Measurements from ENCODE around the gene TNNT3. TPM values are rescaled to one million over a fixed set of nuclear protein-coding genes. Genes with fewer than 3 reads are reported as not detected.
"Not testable (repeated sequence)": the region's sequence is repeated elsewhere in the genome, so short reads cannot be mapped to it uniquely, and the experiment has no call there.

The TNNT3 gene
- polyA plus RNA-seq, 2 of the 4 experiments (the other 2 are of a cell fraction): not detected

- TF ChIP-seq HDAC2 (IDR thresholded peaks at IDR 0.05) (no peak), FOSB (CRISPR knock-in tag; IDR thresholded peaks at IDR 0.05) (no peak), KDM1A (IDR thresholded peaks at IDR 0.05; ENCODE audit: low read depth) (no peak)
Observed at GRCh38 chr11:1884303-1884700, 35.2 kb upstream of the TNNT3 start (continued).

- not testable (repeated sequence) for FAIRE-seq
Observed at GRCh38 chr11:1886551-1886950, 33.0 kb upstream of the TNNT3 start.

GRCh38 chr11:1887451-1888346 is 31.8 kb upstream of the TNNT3 start:
- Histone ChIP-seq H3K4me2 (no peak overlapping the region), H3K9me3 (no peaks in the 10 kb centered on the region), H3K27ac (no peak overlapping the region), H3K4me1 (no peaks in the 10 kb centered on the region), H3K4me3 (no peak overlapping the region)
- DNase-seq (ENCODE audit: low read depth in 1 of 2, low spot score in 1 of 2) (no peak), FAIRE-seq (no peak), ATAC-seq (no peak; a peak in 2 of 6 replicates)
- 45% methylated on average over 11 of the region's 11 CpGs for WGBS (ENCODE audit: missing lambda C conversion rate)
- ChIA-PET POLR2A (no interaction called here), CTCF (interaction anchor here (1.0 to 1.2 kb wide), 3 partner anchors 11 to 194 kb away, joined by 3 to 4 read pairs (median 4); no protein-coding TSS in a partner anchor)
- TF ChIP-seq NPAS2 (CRISPR knock-in tag; IDR thresholded peaks at IDR 0.05; ENCODE audit: borderline replicate concordance) (no peak), RNF2 (IDR thresholded peaks at IDR 0.05; ENCODE audit: borderline replicate concordance, low read depth) (no peak), RCOR1 (IDR thresholded peaks at IDR 0.05; ENCODE audit: low read depth, low read length) (no peak), PBX3 (IDR thresholded peaks at IDR 0.05) (no peak)

More at GRCh38 chr11:1886551-1886950, 33.0 kb upstream of the TNNT3 start:
- CTCF ChIA-PET; H3K9me3 ChIP-seq; H3K4me2 ChIP-seq; POLR2A ChIA-PET; ATAC-seq; H3K27ac ChIP-seq; DNase-seq (ENCODE audit: low read depth in 1 of 2, low spot score in 1 of 2); H3K4me1 ChIP-seq; H3K4me3 ChIP-seq: not testable (repeated sequence)
- WGBS (ENCODE audit: missing lambda C conversion rate): 39% methylated on average over 12 of the region's 13 CpGs

GRCh38 chr11:1888347-1888753 is 31.2 kb upstream of the TNNT3 start:
- FAIRE-seq (no peak), DNase-seq (ENCODE audit: low read depth in 1 of 2, low spot score in 1 of 2) (no peak), ATAC-seq (no peak)
- ChIA-PET POLR2A (no interaction called here), CTCF (interaction anchor here (0.6 to 3.2 kb wide), 8 partner anchors 12 to 263 kb away, joined by 3 to 17 read pairs (median 4); no protein-coding TSS in a partner anchor)
- no peaks in the 10 kb centered on the region for H3K9me3 ChIP-seq
- no peaks in the 10 kb centered on the region for H3K4me1 ChIP-seq
- H3K4me2 ChIP-seq: no peak overlapping the region
- H3K27ac ChIP-seq: no peak overlapping the region
- 16% methylated on average over 8 of the region's 9 CpGs for WGBS (ENCODE audit: missing lambda C conversion rate)
- H3K4me3 ChIP-seq: no peak overlapping the region
- TF ChIP-seq EP300 (IDR thresholded peaks at IDR 0.05) (no peak), HOXA7 (CRISPR knock-in tag; IDR thresholded peaks at IDR 0.05) (no peak), ZSCAN20 (CRISPR knock-in tag; IDR thresholded peaks at IDR 0.05) (no peak), ZFP36 (IDR thresholded peaks at IDR 0.05; ENCODE audit: borderline replicate concordance, partially characterized antibody) (no peak), JUN (IDR thresholded peaks at IDR 0.05) (no peak), ATOH8 (CRISPR knock-in tag; IDR thresholded peaks at IDR 0.05; ENCODE audit: low read depth) (no peak), MYC (IDR thresholded peaks at IDR 0.05; ENCODE audit: borderline replicate concordance, low read length) (no peak), PBX3 (IDR thresholded peaks at IDR 0.05) (no peak), MAX (IDR thresholded peaks at IDR 0.05) (no peak), RFX5 (IDR thresholded peaks at IDR 0.05) (no peak), ZC3H11A (IDR thresholded peaks at IDR 0.05) (no peak), CHD4 (IDR thresholded peaks at IDR 0.05; ENCODE audit: borderline replicate concordance) (no peak), REST (IDR thresholded peaks at IDR 0.05) (no peak), RARB (CRISPR knock-in tag; IDR thresholded peaks at IDR 0.05) (no peak), NR3C1 (IDR thresholded peaks at IDR 0.05) (no peak), FOSL2 (IDR thresholded peaks at IDR 0.05) (no peak), FOSL2 (CRISPR knock-in tag; IDR thresholded peaks at IDR 0.05) (no peak), SMC3 (IDR thresholded peaks at IDR 0.05) (no peak), JUNB (IDR thresholded peaks at IDR 0.05) (no peak), MAFK (IDR thresholded peaks at IDR 0.05; ENCODE audit: partially characterized antibody) (no peak)
